Measurements from ENCODE around the gene HNRNPC.
"Not testable (repeated sequence)": the region's sequence is repeated elsewhere in the genome, so short reads cannot be mapped to it uniquely, and the experiment has no call there.

HNRNPC gene

GRCh38 chr14:21269252-21270046 lies at the start of gene HNRNPC:
Gene HNRNPC (minus strand): TSS chr14:21269442. CDS start chr14:21234193, 35,249 bp downstream.
- DNase-seq = peak; percentile 99

- no peak for DNase-seq
Observed at GRCh38 chr14:21317398-21317797, 48.2 kb upstream of the HNRNPC start.

GRCh38 chr14:21313512-21313911 lies 44.3 kb upstream of the HNRNPC start:
- no peak for DNase-seq

- no peak for DNase-seq
Observed at GRCh38 chr14:21311614-21312013, 42.4 kb upstream of the HNRNPC start.

- no peak for DNase-seq
Observed at GRCh38 chr14:21309956-21310355, 40.7 kb upstream of the HNRNPC start.

GRCh38 chr14:21309238-21309636 lies 40.0 kb upstream of the HNRNPC start:
- DNase-seq = peak; percentile 65

- DNase-seq = peak; percentile 96
Observed at GRCh38 chr14:21308479-21309237, 39.4 kb upstream of the HNRNPC start.

- DNase-seq = no peak
Observed at GRCh38 chr14:21308132-21308478, 38.9 kb upstream of the HNRNPC start.

GRCh38 chr14:21307637-21308036 lies 38.4 kb upstream of the HNRNPC start:
- DNase-seq = no peak

GRCh38 chr14:21302836-21303140 lies 33.5 kb upstream of the HNRNPC start:
- DNase-seq = not testable (repeated sequence)

GRCh38 chr14:21302013-21302835 lies 33.0 kb upstream of the HNRNPC start:
- no peak for DNase-seq

- peak; percentile 59 for DNase-seq
Observed at GRCh38 chr14:21300892-21301291, 31.6 kb upstream of the HNRNPC start.

- no peak for DNase-seq
Observed at GRCh38 chr14:21299562-21300130, 30.4 kb upstream of the HNRNPC start.

GRCh38 chr14:21298358-21298757 lies 29.1 kb upstream of the HNRNPC start:
- DNase-seq = no peak

- not testable (repeated sequence) for DNase-seq
Observed at GRCh38 chr14:21294026-21294425, 24.8 kb upstream of the HNRNPC start.

- DNase-seq = no peak
Observed at GRCh38 chr14:21287168-21287567, 17.9 kb upstream of the HNRNPC start.

GRCh38 chr14:21286516-21286915 lies 17.3 kb upstream of the HNRNPC start:
- not testable (repeated sequence) for DNase-seq

- DNase-seq = not testable (repeated sequence)
Observed at GRCh38 chr14:21281917-21282316, 12.7 kb upstream of the HNRNPC start.

- DNase-seq = no peak
Observed at GRCh38 chr14:21279783-21280182, 10.5 kb upstream of the HNRNPC start, which contains the start of gene RPGRIP1. Gene RPGRIP1 (plus strand): TSS chr14:21280083. CDS start chr14:21287977, 7,894 bp downstream.

GRCh38 chr14:21278632-21279031 lies 9.4 kb upstream of the HNRNPC start:
- no peak for DNase-seq

- DNase-seq = no peak
Observed at GRCh38 chr14:21275261-21275858, 6.1 kb upstream of the HNRNPC start.

GRCh38 chr14:21272661-21273060 lies 3.4 kb upstream of the HNRNPC start:
- not testable (repeated sequence) for DNase-seq

All from NCI-H2227 treated with DMSO at 0.1 percent for 48 hours (cell line).